ENCODE measurements around the gene SEC62. TPM values are rescaled to one million over a fixed set of nuclear protein-coding genes. Genes with fewer than 3 reads are reported as not detected.
"Not testable (repeated sequence)": the region's sequence is repeated elsewhere in the genome, so short reads cannot be mapped to it uniquely, and the experiment has no call there.

Gene SEC62
- total and polyA plus RNA-seq, 2 experiments from 2014 or later = 39.4 to 185 TPM

GRCh38 chr3:170007031-170007663 is 40.5 kb downstream of the SEC62 start:
- Histone ChIP-seq H3K9me3 (ENCODE audit: low read depth) (no peaks in the 10 kb centered on the region), H3K79me2 (ENCODE audit: insufficient read depth) (no peaks in the 10 kb centered on the region), H3K9me2 (ENCODE audit: insufficient read depth) (no peaks in the 10 kb centered on the region), H3K9ac (no peak overlapping the region), H2AFZ (peak overlapping the region; percentile 33; the same call in 1 of the 2 replicates), H3K27ac (no peak overlapping the region), H3K4me2 (ENCODE audit: unreplicated experiment) (no peak overlapping the region), H3K4me1 (ENCODE audit: insufficient read depth) (no peaks in the 10 kb centered on the region), H3K4me3 (no peak overlapping the region), H3F3A (ENCODE audit: insufficient read depth) (no peaks in the 10 kb centered on the region), H3K36me3 (ENCODE audit: low read depth) (no peaks in the 10 kb centered on the region), H3K27me3 (replicated peaks; ENCODE audit: insufficient read depth) (no peaks in the 10 kb centered on the region), H4K20me1 (ENCODE audit: insufficient read depth) (no peaks in the 10 kb centered on the region)
- TF ChIP-seq EZH2phosphoT487 (IDR thresholded peaks at IDR 0.05; ENCODE audit: insufficient read depth, low read depth) (no peak), EZH2 (IDR thresholded peaks at IDR 0.05; ENCODE audit: insufficient read depth, poor library complexity, severe bottlenecking) (no peak)
- peak; percentile 45 for DNase-seq
- in situ Hi-C loops (cut with MboI) = no loop called here
- WGBS, 2 experiments (ENCODE audit: low coverage in 1 of 2, low lambda C conversion rate in 2 of 2, missing lambda C conversion rate in 2 of 2) = 67 to 71% methylated on average over 7 of the region's 7 CpGs

- H3K9ac ChIP-seq = no peak overlapping the region
- no peaks in the 10 kb centered on the region for H4K20me1 ChIP-seq (ENCODE audit: insufficient read depth)
- H3K4me2 ChIP-seq (ENCODE audit: unreplicated experiment) = no peak overlapping the region
- H3K9me2 ChIP-seq (ENCODE audit: insufficient read depth) = no peaks in the 10 kb centered on the region
- H3K9me3 ChIP-seq (ENCODE audit: low read depth) = no peaks in the 10 kb centered on the region
- no peaks in the 10 kb centered on the region for H3K27me3 ChIP-seq (replicated peaks; ENCODE audit: insufficient read depth)
- 53 to 56% methylated on average over 4 of the region's 4 CpGs for WGBS, 2 experiments (ENCODE audit: low coverage in 1 of 2, low lambda C conversion rate in 2 of 2, missing lambda C conversion rate in 2 of 2)
- no peaks in the 10 kb centered on the region for H3K4me1 ChIP-seq (ENCODE audit: insufficient read depth)
- no peak for TF ChIP-seq EZH2 (IDR thresholded peaks at IDR 0.05; ENCODE audit: insufficient read depth, poor library complexity, severe bottlenecking)
- no peak for TF ChIP-seq EZH2phosphoT487 (IDR thresholded peaks at IDR 0.05; ENCODE audit: insufficient read depth, low read depth)
- H3F3A ChIP-seq (ENCODE audit: insufficient read depth) = no peaks in the 10 kb centered on the region
- H3K79me2 ChIP-seq (ENCODE audit: insufficient read depth) = no peaks in the 10 kb centered on the region
- no peak overlapping the region for H2AFZ ChIP-seq
- H3K4me3 ChIP-seq = no peak overlapping the region
- H3K36me3 ChIP-seq (ENCODE audit: low read depth) = no peaks in the 10 kb centered on the region
- no peak overlapping the region for H3K27ac ChIP-seq
- no peak for DNase-seq
- in situ Hi-C loops (cut with MboI) = no loop called here
These were observed 43.9 kb downstream of the SEC62 start for GRCh38 chr3:170010498-170010897.

GRCh38 chr3:170012683-170013400 is 46.2 kb downstream of the SEC62 start:
- Histone ChIP-seq H3K4me1 (ENCODE audit: insufficient read depth) (no peaks in the 10 kb centered on the region), H3K4me2 (ENCODE audit: unreplicated experiment) (no peak overlapping the region), H3K4me3 (no peak overlapping the region), H4K20me1 (ENCODE audit: insufficient read depth) (no peaks in the 10 kb centered on the region), H3K9ac (no peak overlapping the region), H3F3A (ENCODE audit: insufficient read depth) (no peaks in the 10 kb centered on the region), H3K9me3 (ENCODE audit: low read depth) (no peaks in the 10 kb centered on the region), H3K79me2 (ENCODE audit: insufficient read depth) (no peaks in the 10 kb centered on the region), H3K27ac (no peak overlapping the region), H3K27me3 (replicated peaks; ENCODE audit: insufficient read depth) (no peaks in the 10 kb centered on the region), H3K9me2 (ENCODE audit: insufficient read depth) (no peaks in the 10 kb centered on the region), H3K36me3 (ENCODE audit: low read depth) (no peaks in the 10 kb centered on the region), H2AFZ (no peak overlapping the region)
- no peak for DNase-seq
- TF ChIP-seq EZH2phosphoT487 (IDR thresholded peaks at IDR 0.05; ENCODE audit: insufficient read depth, low read depth) (no peak), EZH2 (IDR thresholded peaks at IDR 0.05; ENCODE audit: insufficient read depth, poor library complexity, severe bottlenecking) (no peak)
- 44 to 53% methylated on average over 7 of the region's 7 CpGs for WGBS, 2 experiments (ENCODE audit: low coverage in 1 of 2, low lambda C conversion rate in 2 of 2, missing lambda C conversion rate in 2 of 2)
- in situ Hi-C loops (cut with MboI) = no loop called here

GRCh38 chr3:170016057-170016456 is 49.5 kb downstream of the SEC62 start:
- Histone ChIP-seq H3K27ac (no peak overlapping the region), H3K9me3 (ENCODE audit: low read depth) (no peaks in the 10 kb centered on the region), H3K27me3 (replicated peaks; ENCODE audit: insufficient read depth) (no peaks in the 10 kb centered on the region), H3K4me2 (ENCODE audit: unreplicated experiment) (no peak overlapping the region), H2AFZ (no peak overlapping the region), H3K9me2 (ENCODE audit: insufficient read depth) (no peaks in the 10 kb centered on the region), H3K4me3 (no peak overlapping the region), H3K79me2 (ENCODE audit: insufficient read depth) (no peaks in the 10 kb centered on the region), H3K4me1 (ENCODE audit: insufficient read depth) (no peaks in the 10 kb centered on the region), H4K20me1 (ENCODE audit: insufficient read depth) (no peaks in the 10 kb centered on the region), H3K9ac (no peak overlapping the region), H3F3A (ENCODE audit: insufficient read depth) (no peaks in the 10 kb centered on the region), H3K36me3 (ENCODE audit: low read depth) (no peaks in the 10 kb centered on the region)
- in situ Hi-C loops (cut with MboI) = no loop called here
- no peak for TF ChIP-seq EZH2phosphoT487 (IDR thresholded peaks at IDR 0.05; ENCODE audit: insufficient read depth, low read depth)
- no peak for TF ChIP-seq EZH2 (IDR thresholded peaks at IDR 0.05; ENCODE audit: insufficient read depth, poor library complexity, severe bottlenecking)
- no peak for DNase-seq
- WGBS, 2 experiments (ENCODE audit: low coverage in 1 of 2, low lambda C conversion rate in 2 of 2, missing lambda C conversion rate in 2 of 2) = 70 to 74% methylated on average over 3 of the region's 3 CpGs

- H3K4me3 ChIP-seq; H3K79me2 ChIP-seq (ENCODE audit: insufficient read depth); H3K36me3 ChIP-seq (ENCODE audit: low read depth); H3K4me1 ChIP-seq (ENCODE audit: insufficient read depth); H4K20me1 ChIP-seq (ENCODE audit: insufficient read depth); H3K27me3 ChIP-seq (replicated peaks; ENCODE audit: insufficient read depth); H3F3A ChIP-seq (ENCODE audit: insufficient read depth); H3K9me2 ChIP-seq (ENCODE audit: insufficient read depth); DNase-seq; in situ Hi-C loops (cut with MboI); H3K9me3 ChIP-seq (ENCODE audit: low read depth); H3K27ac ChIP-seq; H3K4me2 ChIP-seq (ENCODE audit: unreplicated experiment); H2AFZ ChIP-seq; H3K9ac ChIP-seq: not testable (repeated sequence)
- 88 to 92% methylated on average over 4 of the region's 4 CpGs for WGBS, 2 experiments (ENCODE audit: low coverage in 1 of 2, low lambda C conversion rate in 2 of 2, missing lambda C conversion rate in 2 of 2)
These were observed 52.7 kb downstream of the SEC62 start for GRCh38 chr3:170019306-170019705.
